DMS153 (cell line): ENCODE measurements around the gene TMEM120A.

Experiments
- DNase-seq: peaks from one replicate; lab custom pipeline; 2025; lab: John Stamatoyannopoulos, UW

Gene TMEM120A

GRCh38 chr7:75957021-75957736, 37.2 kb downstream of the TMEM120A start:
- no peak for DNase-seq

GRCh38 chr7:75955331-75955955, 39.0 kb downstream of the TMEM120A start:
- DNase-seq, result no peak

GRCh38 chr7:75953931-75954330, 40.5 kb downstream of the TMEM120A start:
- no peak for DNase-seq

- DNase-seq, result no peak
These were observed 41.0 kb downstream of the TMEM120A start for GRCh38 chr7:75953431-75953830.

- DNase-seq, result no peak
These were observed 42.9 kb downstream of the TMEM120A start for GRCh38 chr7:75951506-75951905.

- DNase-seq, result no peak
These were observed 44.2 kb downstream of the TMEM120A start for GRCh38 chr7:75950111-75950681.

- no peak for DNase-seq
These were observed 46.2 kb downstream of the TMEM120A start for GRCh38 chr7:75948179-75948578.

GRCh38 chr7:75946207-75946855, 48.1 kb downstream of the TMEM120A start:
- no peak for DNase-seq

GRCh38 chr7:75945297-75946168, 48.9 kb downstream of the TMEM120A start:
- no peak for DNase-seq

- no peak for DNase-seq
These were observed 49.9 kb downstream of the TMEM120A start for GRCh38 chr7:75944507-75944906.

- DNase-seq, result no peak
These were observed 50.5 kb downstream of the TMEM120A start for GRCh38 chr7:75943864-75944263.

GRCh38 chr7:75938921-75939320, 55.5 kb downstream of the TMEM120A start:
- no peak for DNase-seq

- DNase-seq, result no peak
These were observed 56.2 kb downstream of the TMEM120A start for GRCh38 chr7:75937958-75938786.
